Activated CD4-positive, alpha-beta T cell treated with anti-CD3 and anti-CD28 coated beads for 48 hours (primary cell): ENCODE results near the gene RNF43.
"Not testable (repeated sequence)": the region's sequence is repeated elsewhere in the genome, so short reads cannot be mapped to it uniquely, and the experiment has no call there.

Experiments used
- DNase-seq: peaks from one replicate; pipeline ENCODE4 v3.0.0-alpha.2; 2020

Gene RNF43

DNA sequence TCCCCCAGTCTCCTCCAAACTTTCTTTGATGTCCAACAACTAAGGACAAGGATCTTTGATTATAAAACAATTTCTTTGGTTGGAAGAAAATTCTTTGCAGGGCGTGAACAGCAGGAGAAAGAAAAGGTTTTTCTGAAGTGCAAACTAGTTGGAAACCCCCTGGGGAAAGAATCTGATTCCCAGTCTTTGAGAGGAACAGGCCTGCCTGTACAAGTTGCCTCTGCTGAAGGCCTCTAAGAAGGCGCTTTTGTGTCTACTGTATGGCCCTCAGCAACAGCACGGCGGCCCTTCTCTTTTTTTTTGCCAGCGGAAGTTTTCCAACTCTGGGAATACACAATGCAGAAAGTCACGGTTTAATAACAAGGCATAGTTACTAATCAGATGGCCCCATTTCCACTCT lies 14.0 kb downstream of the RNF43 start:
- DNase-seq, result no peak

DNA sequence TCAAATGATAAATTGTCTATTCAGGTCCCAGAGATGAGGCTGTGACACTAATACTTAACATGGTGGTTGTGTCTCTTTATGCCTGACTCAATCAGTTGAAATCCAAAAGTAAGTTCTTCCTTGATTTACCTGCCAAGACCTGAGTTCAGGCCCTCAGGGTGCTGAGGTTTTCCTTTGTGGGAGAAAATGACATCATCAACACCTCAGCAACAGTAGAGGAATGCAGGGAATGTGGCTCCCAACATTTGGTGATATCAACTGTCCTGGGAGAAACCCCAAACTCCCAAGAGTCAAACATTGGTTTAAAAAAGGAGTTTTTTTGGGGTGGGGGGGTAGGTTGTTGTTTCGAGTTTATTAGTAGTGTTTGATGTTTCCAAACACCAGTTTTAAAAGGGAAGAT lies 14.7 kb downstream of the RNF43 start:
- no peak for DNase-seq

DNA sequence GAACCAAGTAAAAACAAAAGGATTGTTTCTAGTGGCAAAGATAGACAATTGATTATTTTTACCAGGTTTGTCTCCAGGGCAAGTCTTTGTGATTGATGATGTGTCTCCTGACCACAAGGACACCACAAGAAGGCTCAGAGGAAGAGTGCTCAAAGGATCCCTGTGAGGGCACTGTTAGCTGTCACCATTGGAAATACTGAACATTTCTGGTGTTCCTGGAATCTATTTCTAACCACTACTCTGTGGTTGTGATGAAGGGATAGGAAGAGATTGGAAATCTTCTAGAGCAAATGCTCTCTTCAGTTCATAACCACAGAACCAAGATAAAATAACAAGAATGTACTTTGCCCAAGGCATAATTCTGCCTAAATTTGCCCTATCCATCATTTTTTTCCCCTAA lies 15.3 kb downstream of the RNF43 start:
- peak; percentile 20 for DNase-seq

DNA sequence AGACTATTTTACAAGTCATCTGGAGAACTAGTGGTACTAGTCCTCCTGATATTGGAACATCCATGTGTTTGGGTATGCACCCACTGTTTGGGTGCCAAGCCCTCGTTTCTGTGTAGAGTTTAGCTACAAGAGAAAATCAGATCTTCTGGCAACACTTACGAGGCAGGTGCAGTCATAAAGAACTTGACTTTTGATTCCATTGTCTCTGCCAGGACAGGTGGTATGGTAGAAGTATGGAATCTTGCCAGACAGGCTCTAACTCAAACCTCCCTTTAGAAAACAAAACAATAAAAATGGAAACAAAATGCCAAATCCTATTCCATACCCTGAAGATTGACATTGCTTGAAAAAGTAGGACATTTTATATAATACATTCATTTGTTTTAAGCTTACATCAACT lies 16.0 kb downstream of the RNF43 start:
- no peak for DNase-seq

DNA sequence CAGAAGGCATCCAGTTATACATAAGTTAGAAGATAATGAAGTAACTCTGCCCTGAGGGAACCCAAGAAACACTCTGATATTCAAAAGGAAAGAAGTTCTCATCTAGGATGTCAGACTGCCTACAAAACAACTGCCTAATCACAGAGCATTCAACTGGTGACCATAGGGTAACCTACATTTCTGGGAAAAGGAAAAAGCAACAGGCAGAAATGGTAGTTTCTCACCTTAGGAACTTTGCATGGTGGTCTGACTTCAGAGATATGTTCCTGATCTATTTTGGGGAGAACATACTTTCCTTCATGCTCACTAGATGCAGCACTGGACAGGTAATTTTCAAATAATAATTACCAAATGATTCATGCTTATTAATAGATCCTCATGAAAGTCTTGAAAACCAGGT lies 16.5 kb downstream of the RNF43 start:
- no peak for DNase-seq

DNA sequence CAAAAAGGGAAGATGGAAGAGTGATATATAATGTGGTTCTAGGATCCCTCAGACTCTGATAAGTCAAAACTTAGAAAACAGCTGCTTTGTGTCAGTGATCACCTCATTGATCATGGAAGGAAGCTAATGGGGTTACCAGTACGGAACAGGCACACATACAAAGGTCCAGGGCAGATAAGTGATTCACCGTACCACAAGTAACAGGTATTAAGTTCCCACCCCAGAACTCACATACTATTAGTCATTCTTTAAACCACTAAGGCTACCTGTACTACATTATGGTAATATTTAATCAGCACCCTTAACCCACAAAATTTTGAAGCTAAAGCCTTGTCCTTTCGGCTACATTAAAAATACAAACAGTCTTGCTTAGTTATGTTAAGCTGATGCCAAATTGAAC lies 17.4 kb downstream of the RNF43 start:
- no peak for DNase-seq

DNA sequence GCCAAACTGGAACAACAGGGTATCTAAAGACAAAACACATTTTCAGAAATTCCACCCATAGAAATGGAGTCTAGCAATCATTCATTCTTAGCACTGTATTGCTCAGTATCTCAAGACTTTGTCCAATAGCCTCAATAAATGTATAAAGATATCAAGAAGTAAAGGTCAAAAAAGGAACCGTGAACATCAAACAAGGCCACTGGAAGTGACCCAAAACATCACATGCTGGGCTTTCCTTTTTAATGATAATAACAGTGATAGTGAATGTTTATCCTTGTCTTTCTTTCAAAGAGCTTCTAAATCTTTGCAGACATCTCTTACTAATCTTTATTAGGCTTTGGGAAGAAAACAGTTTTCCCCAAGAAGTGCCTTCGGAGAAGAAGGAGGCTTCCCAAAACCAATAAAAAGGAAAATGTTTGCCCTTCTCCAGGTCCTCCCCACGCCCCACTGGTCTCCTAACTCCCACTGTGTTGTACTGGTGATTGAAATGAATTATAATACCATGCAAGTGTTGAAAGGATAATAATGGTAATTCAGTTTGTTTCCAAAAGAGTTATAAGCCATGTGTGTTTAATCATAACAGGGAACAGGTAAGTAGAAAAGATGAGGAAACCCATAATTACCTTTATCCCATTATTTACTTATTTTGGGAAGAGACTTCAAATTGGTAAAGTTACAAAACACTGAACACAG lies 18.6 kb downstream of the RNF43 start:
- DNase-seq, result no peak

DNA sequence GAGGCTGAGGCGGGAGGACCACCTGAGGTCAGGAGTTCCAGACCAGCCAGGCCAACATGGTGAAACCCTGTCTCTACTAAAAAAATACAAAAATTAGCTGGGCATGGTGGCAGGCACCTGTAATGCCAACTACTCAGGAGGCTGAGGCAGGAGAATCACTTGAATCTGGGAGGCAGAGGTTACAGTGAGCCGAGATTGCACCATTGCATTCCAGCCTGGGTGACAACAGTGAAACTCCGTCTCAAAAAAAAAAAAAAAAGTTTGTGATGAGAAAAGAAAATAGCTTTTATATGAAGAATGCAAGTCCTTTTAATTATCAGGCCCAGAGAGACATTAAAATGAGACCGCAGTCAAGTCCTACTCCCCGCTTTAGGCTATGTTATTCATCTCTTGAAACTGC lies 19.9 kb downstream of the RNF43 start:
- DNase-seq, result not testable (repeated sequence)

DNA sequence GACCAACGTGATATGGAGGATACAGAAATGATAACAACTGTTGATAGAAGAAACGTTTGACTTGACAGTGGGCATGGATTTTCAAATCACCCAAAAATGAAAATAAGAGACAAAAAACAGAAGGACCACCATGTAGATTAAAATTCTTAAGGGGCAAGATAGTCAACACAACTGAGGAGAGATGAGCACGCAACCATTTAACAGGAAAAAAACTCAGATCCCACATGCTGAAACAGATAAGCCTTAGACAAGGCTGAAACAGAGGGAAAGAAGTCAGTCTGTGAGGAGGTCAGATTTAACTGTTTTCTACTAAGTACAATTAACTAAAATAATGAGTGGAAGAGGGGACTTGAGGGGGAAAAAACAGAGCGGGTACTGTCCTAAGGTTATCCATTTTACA lies 21.2 kb downstream of the RNF43 start:
- no peak for DNase-seq

DNA sequence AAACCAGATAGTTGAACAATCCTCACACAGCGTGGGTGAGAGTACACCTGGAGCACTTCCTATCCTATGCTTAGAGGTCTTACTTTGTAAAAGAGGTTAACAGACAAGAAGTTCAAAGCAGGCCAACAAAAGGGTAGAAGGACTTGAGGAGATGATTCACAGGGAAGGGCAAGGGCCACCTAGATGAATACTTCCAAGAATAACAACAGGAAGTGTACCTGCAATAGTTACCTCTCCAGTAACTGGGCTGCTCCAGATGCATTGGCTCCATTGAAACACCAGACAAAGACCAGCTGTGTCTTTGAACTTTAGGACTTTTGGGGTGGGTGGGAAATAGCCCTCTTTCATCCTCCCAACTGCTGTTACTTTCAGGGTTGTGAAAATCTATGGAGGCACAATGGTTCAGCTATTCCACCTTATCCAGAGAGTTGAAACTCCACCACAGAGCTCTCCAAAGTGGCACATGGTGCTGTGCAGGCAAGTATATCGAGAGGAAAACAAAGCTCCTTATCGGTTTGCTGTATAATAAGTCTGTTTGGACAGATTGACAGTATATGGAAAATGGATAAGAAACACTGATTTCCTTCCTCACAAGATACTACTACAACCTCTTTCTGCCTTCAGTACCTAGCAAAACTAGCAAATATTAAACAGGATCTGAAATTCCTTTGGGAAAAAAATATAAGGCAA lies 22.7 kb downstream of the RNF43 start:
- DNase-seq, result no peak

DNA sequence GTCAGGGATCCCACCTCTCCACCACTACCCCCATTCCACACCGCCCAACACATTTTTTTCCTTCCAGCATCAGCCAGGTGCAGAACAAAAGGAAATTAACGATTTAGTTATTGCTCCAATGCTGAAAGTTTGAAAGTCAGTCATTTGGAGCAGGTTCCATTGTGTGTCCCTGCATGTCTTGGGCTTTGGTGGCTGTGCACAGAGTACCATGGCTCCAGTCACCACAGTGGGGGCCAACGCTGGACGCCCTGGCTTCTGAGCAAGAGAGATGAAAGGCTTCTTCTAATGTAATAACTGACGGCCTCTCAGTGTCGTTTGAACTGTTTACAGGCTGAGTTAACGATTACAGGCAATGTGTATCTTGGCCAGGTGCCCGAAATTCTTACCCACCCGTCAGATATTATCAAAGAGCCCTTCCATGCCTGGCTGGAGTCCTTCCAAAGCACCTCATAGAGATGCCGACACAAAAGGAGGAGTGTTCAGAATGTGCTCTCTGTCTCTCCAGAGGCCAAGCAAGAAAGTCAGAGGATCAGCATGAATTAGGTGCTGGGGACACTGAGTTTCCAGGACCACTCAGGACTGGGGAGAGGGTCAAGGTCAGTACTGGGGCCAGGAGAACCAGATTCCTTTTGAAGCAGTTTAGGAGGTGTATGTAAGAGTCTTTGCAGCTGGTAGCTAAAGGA lies 25.9 kb downstream of the RNF43 start:
- DNase-seq, result no peak

DNA sequence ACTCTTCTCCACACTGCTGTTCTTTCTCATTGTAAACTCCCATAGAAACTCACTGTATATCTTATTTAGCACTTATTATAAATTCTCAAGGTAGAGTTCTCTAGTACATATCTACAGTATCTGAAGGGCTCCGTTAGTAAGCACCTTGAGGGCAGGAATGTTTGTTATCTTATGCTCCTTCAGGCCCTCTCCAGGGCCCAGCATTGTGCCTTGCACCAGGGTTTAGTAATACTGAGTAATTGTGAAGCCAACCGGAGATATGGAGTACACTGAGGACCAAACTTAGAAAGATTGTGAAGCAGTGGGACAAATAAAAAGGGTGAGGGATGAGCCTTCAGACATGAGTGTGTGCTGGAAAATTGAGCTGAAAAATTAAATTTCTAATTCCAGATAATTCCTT lies 26.4 kb downstream of the RNF43 start:
- DNase-seq, result no peak

DNA sequence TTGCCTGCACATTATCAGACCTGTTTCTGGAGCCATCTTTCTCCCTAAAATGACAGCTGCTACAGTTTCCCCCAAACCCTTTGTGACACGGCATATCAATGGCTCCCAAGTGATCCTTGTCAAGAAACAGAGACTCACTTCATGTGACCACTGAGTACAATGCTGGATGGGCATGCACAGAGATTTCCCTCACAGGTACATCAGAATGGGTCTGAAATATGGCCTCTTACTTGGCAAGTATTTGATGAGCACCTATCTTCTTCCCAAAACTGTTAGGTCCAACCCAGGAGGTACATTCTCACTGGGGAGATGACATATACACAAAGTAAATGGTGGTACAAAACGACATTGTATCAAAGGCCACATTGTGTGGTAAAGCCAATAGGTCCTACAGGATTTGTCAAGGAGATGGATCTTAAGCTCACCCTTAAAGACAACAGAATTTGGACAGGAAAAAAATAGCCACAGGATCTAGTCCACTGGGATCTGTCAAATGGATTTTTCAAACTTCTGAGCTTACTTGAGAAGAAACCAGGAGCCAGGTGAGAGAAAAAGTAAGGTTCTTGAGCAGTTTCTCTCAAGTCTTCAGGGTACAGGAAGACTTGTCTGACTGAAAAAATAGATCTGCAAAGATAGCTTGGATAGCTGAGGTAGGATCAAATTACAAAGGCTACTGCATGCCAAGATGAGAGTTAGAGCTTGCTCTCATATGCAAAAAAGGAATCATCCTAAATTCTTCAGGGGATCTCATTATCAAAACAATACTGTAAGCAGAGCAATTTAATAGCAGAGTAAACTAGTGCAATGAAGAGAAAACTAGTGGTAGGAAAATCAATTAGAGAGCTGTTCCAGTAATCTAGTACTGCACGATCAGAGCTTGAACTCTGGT lies 28.8 kb downstream of the RNF43 start:
- no peak for DNase-seq

DNA sequence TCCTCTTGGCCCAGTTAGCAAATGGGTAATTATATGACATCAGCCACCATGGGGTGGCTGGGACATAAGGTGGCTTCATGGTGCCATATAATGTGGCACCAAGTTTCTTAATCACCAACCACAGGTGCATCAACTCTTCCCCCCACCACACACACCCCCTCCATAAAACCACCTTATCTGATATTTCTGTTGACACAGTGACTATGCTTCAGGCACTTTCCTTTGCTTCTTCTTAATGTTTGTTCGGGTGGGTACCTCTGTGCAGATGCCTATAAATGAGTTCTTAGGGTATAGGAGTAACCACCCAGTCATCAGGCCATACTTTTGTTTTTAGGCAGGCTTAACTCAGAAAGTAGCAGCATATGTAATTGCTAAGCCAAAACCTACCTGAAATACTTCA lies 29.5 kb downstream of the RNF43 start:
- DNase-seq, result peak; percentile 35

DNA sequence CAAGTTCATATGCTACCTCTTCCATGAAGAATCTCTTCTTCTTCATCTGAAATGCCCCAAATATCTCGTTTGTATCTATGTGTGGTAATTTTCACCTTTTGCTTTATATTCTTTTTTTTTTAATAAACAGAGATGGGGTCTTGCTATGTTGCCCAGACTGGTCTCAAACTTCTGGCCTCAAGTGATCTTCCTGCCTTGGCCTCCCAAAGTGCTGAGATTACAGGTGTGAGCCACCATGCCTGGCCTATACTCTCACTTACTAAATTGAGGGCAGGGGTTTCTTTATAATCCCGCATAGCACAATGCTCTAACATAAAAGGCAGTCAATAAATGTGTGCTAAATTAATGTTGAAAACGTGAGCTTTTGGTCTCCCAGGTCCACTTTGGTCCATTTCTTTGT lies 30.6 kb downstream of the RNF43 start:
- DNase-seq, result no peak

DNA sequence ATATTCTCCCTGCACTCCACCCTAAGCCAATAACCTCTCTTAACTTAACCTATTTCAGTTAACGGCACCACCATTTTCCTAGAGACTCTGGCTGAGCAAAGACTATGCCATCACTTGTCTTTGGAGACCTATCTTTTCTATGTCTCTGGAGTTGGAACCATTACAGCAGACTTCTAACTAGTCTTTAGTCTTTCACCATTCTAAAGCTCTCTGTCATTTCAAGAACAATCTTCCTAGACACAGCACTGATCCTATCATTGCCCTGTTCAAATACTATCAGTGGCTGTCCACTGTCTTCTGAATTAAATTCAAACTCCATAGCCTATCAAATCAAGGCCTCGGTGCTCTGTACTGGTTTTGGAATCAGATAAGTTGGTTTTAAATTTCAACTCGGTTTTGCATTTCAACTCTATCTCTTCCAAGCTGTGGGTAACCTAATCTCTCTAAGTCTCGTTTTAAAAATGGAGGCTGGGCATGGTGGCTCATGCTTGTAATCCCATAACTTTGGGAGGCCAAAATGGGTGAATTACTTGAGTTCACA lies 31.9 kb downstream of the RNF43 start:
- no peak for DNase-seq

DNA sequence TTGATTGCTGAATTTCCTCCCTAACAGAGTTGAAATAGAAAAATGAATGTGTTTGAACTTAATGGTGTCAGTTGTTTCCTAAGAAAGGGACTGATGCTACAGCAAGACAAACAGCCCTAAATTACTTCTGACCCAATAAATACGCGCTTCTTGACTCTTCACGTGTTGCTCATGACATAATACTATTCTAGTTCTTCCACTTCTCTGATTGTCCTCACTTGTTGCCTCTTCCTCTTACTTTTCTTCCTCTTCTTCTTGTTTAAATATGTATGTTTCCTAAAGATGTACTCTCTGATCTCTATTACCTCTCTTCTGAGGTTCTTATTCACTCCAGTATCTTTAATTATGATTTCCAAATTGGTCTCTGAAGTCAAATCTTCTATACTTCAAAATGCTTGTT lies 32.4 kb downstream of the RNF43 start:
- DNase-seq, result no peak

DNA sequence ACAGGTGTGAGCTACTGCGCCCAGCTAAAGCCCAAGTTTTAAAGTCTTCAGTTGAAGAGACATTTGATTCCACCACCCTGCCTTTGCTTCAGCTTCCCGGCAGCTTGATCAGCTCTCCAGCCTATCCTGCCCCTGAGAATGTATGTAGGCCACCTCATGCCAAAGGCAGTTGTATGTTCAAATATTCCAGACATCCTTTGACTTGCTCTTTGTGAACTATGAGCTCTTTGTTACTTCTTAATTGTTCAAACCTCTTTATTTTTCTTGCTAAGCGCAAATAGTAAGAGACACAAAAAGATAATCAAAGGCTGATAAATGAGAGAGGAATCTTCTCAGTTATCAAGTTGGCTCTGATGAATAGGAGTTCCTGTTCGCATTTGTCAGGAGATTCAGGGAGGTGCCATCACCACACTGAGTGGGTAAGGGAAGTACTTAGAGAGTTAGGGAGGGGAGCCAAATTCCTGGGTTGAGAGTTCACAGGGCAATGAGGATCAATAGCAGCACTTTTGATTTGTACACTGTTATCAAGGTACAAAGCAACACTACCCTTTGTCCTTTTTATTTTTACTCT lies 33.4 kb downstream of the RNF43 start:
- no peak for DNase-seq

DNA sequence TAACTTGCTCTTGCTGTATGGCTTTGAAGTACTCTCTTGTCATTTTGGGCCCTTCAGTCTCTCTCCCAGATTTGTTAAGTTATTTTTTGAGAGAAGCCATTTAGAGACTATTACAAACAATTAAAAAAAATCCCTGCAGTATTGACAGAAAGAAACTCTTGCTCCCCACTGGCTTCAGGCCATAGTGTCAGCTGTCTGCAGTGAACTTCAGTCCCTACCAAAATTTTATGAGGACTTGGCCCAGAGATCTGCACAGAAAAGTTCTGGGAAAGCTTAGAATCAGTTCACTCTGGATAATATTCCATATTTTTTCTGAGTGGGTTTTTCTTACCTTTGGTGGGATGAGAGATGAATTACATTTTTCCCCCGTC lies 34.5 kb downstream of the RNF43 start:
- no peak for DNase-seq

DNA sequence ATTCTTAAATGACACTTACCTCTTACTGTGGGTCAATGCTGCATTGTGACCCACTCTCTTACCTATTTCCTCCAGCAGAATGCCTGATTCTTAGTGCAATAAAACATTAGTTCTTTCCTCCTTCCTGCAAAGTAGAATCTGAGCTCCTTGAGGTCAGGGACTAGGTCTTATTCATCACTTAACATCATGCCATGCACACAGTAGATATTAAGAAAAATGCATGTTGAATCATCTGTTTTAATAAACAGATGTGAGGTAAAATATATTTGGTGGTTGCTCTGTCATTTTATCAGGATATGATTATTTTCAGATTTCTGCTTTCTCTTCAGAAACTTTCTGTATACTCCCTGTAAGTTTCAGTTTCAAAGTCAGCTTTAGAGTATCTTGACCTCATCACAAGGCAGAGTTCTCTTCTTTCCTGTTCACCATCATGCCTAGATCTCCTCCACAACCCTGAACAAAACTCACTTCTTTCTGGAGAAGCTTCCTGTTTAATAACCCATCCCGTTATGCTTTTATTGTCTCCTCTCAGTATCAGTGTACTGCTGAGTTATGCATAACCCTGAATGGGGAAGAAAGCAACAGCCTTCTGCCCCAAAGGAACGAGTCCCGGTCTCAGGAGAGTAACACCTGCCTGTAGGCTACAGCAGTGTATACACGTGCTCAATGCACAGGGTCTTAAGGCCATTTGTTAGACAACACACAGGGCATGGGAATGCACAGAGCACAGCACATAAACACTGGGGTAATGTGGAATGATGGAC lies 35.0 kb downstream of the RNF43 start:
- DNase-seq, result no peak

DNA sequence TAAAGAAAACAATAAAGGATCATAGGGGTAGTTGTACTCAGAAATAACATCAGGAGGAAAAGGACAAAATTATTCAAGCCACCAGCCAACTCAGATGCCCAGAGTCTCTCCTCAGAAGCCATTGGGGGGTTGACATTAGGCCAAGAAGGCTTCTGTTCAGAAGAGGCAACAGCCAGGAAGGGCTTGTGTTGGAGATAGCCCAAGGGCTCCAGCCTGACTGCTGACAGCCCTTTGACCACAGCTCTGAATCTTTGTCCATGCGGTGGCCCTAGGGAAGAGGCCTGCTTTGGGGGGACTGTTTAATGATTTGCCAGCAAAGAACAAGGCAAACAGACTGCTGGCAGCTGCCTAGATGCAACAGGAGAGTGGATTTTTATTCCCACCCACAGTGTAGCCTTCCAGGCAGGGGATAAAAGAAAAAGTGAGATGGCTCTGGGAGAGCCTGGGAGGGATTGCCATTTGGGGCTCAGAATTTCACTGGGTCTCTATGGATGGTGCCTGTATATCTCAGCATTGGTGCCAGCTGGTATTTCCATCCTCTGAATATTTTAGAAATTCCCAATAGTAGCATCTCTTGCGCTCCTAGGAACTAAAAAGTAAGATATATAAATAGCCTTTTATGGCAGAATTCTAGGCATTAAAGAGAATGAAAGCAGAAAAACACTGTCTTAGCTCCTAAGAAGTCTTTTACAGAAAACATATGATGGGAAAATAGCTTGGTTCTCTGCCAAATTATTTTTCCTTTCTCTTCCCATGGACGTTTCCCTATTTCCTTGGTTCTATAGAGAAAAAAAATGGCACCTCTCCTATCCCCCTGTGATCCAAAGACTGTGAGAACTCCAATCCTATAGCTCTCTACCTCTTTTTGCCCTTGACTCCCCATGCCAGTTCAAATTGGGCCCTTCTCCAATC lies 36.0 kb downstream of the RNF43 start:
- DNase-seq, result no peak
